Stimulated activated CD4-positive, alpha-beta T cell treated with anti-CD3 and anti-CD28 coated beads, Interleukin-2, amount 100 ng/mL, for 4 hours (primary cell): ENCODE data around the gene AP3S2.
"Not testable (repeated sequence)": the region's sequence is repeated elsewhere in the genome, so short reads cannot be mapped to it uniquely, and the experiment has no call there.

Experiments used
- DNase-seq: peaks from one replicate; pipeline ENCODE4 v3.0.0-alpha.2; 2020; ENCODE audit warnings: low read depth

AP3S2 gene

DNA sequence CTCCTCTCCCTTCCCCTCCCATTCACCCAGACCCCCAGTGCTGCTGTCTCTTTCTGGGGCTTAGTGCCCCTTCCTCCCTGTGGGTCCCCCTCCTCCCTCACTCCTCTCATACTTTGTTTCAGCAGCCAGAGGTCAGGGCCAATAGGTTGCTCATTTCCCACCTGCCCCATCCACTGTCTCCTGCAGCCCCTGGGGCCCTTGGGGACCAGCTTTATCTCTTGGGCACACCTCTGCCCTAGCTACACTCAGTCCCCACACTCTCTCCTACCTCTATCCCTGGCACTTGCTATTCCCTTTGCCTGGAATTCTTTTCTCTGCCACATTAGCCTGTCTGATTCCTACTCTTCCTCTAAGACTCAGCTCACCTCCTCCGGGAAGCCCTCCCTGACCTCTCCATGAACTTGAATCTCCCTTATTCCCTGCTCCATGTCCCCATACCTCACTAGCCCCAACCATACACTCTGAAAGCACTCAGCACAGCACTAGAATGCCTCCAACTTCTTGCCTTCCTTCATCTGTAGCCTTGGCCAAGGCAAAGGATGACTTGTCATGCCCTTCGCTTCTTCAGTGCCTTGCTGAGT lies 93.8 kb downstream of the AP3S2 start:
- no peak for DNase-seq

DNA sequence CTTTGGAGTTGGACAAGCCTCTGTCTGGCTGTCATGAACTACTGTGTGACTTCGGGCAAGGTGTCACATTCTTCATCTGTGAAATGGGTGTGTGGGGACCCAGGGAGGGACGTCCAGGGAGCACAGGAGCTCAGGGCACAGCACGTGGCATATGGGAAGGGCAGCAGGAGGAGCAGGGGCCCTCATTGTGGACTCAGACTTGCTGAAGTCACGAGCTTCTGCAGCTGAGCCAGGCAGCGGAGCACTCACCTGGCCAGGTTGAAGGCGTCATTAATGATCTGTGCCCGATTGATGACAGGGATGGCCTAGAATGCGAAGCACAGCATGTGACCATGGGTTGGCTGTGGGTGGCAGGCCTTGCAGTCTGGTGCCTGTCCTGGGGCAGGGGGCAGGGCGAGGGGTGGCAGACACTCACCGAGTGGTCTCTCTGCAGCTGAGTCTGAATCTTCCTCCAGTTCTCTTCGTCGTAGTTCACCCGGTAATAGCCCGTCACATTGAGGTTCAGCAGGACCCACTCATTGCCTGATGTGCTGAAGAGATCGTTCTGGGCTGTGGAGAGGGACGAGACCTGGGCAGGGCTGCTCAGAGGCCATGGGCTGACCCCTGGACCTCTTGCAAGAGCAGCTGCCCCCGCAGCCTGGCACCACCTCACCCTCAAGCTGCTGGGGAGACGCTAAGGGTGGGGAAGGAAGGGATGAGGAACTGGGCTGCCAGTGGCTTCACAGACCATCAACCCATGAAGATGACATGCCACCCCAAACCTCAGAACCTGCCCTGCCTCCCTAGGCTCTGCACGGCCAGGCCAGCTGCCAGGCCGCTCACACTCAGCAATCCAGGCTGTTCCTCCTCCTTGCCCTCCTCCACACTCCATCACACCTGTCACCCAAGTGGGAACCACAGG lies 94.5 kb downstream of the AP3S2 start:
- DNase-seq, result no peak

DNA sequence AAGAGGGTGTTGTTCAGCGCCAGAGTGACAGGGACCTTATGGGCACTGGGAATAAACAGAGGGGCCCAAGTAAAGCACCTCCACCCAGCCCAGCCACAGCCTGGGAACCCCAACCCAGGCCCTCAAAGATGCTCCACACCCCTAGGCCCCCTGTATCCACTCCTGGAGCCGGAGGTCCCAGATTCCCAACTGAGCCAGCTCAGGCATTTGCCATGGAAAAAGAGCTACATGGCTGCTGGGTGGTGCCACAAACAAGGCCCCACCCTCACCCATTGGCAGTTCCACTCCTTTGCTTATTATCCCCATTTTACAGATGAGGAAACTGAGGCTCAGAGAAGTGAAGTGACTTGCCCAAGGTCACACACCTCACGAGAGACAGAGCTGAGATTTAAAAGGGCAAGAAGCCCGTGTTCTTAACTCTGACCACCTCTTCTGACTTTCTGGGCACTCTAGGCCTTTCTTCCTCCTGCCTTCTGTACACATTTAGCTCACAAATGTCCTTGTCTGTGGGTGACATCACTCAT lies 96.1 kb downstream of the AP3S2 start:
- DNase-seq, result no peak

DNA sequence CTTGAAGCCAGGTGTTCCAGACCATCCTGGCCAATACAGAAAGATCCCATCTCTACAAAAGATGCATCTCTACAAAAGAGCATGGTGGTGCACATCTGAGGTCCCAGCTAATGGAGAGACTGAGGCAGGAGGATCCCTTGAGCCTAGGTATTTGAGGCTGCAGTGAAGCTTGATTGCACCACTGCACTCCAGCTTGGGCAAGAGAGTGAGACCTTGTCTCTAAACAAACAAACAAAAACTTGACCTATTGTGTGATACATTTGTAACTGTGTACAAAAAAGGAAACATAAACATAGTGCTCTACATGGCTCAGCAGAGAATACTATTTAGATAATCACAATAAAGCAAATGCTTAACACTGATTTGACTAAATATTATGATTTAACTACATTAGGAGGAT lies 97.8 kb downstream of the AP3S2 start:
- no peak for DNase-seq

DNA sequence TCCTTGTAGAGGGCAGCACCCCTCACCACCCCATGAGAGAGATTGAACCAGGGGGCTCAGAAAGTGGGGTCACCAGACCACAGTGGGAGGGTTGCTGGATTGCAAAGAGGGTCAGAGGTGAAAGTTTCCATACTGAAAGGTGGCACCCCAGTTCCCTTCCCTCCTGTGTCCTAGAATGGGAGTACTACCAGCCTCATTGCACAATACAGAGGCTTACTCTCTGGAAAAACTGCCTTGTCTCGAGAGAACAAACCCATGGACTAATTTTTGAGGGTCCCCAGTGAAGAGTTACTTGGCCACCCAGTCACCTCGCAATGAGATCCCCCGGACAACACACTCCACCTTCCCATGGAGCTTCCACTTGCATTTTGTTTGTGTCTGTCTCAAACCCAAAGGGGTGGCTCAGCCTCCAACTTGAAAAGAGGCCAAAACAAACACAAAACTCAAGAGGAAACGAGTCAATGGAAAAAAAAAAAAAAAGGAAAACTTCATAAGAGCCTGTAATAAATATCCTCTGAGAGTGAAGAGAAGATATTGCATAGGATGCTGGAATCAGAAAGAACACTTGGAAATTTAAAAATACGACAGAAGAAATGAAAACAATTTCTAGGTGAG lies 99.1 kb downstream of the AP3S2 start:
- no peak for DNase-seq

DNA sequence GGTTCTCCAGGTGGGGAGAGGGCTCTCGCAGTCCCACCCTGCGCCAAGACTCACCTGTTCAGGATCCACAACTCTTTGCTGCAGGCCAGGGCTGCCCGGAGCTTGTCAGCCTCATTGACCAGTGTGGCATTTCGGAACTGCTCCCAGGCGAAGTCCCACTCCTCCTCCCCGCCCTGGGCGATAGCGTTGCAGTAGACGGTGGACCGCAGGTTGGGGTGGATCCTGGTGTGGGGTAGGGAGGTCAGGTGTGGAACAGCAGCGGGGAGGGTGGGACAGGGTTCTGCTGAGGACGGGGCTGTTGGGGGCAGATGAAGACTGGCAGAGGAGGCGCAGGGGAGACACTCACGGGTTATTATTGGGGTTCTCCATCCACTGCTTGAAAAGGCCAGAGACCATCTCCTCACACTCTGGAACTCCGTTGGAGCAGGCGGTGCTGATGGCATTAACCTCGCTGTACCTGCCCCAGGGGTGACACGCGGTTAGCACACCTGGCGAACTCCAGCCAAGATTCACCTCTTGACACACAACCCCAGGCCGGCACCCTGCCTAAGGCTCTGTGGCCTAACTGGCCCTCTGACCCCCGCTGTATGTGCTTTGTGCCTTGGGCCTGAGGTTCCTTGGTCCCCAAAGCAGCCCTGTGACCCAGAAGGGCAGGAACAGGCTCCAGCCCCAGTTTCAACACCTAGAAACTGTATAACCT lies 101.5 kb downstream of the AP3S2 start:
- no peak for DNase-seq

DNA sequence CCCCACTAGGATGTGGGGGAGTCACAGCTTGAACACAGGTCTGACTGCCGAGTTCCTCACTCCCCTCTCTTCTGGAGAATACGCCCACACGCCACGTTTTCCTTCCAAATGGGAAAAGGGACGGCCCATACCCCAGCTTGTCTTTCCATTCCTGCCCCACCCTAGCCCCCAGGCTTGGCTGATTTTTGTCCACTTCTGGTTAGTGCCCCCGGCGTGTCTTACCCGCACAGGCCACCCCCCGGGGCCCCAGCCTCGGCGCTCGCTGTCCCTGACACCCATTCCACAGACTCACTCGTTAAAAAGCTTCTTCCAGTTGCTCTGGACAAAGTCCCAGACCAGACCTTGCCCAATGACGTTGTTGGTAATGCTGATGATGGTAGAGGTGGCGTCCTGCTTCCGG lies 103.1 kb downstream of the AP3S2 start:
- no peak for DNase-seq

DNA sequence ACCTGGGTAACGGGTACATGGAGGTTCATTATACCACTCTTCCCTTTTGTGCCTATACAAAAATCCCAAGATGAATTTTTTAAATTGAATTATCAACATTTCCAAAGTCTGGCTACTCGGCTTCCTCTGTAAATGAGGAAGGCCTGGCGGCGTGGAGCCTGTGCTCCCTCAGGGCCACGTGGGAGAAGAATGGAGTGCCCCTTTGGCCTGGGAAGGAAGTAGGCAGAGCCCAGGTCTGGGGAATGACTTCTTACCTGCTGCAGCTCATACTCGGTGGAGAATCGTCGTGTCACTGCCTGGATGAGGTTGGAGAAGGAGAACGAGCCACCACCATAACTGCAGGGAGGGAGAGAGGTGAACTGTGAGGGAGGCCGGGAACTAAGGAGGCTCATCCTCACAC lies 103.6 kb downstream of the AP3S2 start:
- no peak for DNase-seq

DNA sequence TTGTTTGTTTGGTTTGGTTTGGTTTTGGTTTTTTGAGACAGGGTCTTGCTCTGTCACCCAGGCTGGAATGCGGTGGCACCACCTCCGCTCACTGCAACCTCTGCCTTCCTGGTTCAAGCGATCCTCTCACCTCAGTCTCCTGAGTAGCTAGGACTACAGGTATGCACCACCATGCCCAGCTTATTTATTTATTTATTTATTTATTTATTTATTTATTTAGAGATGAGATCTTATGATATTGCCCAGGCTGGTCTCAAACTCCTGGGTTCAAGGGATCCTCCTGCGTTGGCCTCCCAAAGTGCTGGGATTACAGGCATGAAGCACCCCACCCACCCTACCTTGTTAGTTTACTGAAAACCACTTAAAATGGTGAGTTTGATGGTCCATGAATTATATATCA lies 105.2 kb downstream of the AP3S2 start:
- DNase-seq, result not testable (repeated sequence)

DNA sequence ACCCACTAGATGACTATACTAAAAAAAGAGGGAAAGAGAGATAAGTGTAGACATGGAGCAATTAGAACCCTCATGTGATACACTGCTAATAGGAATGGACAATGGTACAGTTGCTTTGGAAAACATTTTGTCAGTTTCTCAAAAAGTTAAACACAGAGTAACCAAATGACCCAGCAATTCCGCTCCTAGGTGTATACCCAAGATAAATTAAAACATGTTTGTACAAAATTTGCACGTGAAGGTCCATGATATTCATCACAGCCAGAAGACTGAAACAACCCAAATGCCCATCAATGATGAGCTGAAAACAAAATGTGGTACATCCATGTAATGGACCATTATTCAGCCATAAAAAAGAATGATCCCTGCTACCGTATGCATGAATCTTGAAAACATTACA lies 105.8 kb downstream of the AP3S2 start:
- no peak for DNase-seq

DNA sequence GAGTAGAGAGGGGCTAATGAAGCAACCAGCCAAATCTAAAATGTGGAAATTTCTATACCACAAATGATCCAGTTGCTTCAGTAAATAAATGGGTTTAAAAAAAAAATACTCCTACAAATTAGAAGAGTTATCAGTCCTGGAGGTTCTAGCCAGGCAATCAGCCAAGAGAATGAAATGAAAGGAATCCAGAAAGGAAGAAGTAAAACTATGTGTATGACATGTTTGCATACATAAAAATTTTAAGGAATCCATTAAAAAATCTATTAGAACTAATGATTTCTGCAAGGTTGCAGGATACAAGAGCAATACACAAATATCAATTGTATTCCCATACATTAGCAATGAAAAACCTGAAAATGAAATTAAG lies 108.0 kb downstream of the AP3S2 start:
- no peak for DNase-seq

DNA sequence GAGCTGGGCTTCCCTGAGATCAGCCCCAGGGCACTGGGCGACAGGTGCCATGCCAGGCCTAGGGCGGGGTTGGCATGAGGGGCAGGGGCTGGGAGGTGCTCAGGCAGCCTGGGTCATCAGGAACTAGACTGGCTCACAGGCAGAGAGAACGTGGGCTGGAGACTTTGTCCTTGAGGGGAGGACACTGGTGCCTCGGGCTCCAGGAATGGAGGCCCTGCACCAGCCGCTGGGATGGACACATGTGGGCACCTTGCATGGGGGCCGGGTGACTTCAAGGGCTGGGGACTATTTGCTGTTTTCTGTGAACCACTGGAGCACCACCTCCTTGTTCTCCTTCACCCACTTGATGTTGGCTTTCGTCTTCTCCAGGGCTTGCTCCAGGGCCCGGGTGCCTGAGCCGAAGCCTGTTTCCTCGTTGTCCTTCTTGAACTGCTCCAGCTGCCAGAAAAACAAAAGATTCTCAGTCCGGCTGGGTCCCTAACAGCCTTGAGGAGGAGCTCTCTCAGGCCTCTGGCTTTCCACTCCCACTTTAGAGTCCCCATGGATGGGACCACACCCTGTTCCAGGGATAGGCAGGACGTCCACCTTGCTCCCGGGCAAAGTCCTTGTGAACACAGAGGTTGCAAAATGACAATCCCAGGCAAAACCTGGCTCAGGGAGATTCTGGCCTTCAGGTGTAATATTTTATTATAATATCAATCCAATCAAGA lies 108.6 kb downstream of the AP3S2 start:
- DNase-seq, result no peak

DNA sequence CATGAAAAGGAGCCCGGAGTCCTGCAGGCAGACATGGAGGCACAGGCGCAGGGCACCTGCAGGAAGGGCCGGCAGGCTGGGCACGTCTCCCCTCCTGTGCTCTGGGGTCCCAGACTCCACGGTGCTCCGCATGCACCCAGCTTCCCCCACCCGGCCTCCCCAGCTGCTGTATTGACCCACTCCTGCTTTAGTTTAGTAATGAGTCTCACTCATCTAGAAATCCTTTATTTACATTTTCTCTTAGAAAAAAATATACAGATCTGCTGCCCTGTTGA lies 109.2 kb downstream of the AP3S2 start:
- DNase-seq, result no peak

DNA sequence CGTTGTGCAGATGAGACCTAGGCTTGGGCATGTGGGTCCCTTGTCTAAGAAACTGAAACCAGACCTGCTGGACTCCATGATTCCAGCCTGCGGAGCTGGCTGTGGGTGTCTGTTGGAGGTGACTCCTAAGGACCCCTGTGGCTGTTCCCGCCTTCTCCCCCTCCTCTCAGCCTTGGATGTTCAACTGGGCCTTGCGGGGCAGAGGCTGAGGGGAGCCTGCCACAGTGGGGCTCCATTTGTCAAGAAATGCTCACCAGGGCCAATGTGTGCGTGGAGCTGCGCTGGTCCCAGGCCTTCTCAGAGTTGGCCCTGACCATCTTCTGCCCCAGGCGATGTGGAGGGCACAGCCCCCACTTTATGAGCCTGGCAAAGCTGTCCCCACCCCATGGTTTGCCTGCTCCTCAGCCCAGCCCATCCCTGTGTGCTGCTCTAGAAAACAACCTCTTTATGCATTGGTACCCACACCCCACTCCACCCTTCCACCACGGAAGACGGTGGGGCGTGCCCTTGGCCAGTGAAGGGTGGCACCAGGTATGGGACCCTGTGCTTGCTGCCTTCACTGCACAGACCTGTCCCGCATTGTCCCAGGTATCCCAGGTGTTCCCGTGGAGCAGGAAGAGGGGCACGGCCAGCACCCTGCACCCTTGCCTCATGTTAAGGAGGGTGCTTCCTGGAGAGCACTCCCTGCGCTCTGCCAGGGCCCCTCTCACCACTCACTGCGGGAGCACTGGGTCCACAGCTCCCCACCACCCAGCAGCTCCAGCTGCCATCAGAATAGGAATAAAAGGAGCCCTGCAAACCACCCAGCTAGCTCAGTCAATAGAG lies 109.7 kb downstream of the AP3S2 start:
- DNase-seq, result no peak

DNA sequence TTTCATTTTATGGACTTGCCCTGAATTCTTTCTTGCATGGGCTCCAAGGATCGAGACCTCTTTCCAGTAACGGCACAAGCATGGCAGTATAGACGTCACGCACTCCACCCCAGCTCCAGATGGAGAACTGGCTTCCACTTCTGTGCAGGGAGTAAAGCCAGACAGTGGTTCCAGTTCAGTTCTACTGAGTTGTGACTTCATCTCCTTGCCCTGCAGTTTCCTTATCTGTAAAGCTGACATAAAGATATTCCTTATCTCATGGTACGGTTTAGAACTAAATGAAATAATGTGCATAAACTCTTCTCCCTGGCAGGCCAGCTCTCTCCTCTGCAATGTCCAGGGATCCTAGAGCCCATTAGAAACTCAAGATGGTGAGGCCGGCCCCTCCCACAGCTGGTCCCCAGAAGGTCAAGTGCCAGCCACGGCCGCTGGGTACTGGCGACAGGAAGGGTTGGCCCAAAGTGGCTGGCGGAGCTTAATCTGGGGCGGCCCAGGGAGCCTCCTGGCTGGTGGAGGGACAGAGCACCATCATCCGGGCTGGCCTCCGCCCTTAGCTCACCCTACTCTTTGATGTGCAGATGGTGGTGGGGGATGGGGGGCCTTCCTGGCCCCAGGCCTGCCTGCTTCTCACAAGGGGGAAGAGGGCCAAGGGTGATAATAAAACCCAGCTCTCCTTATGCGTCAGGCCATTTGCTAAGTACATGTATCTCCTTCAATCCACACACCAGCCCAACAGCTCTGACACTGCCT lies 110.5 kb downstream of the AP3S2 start:
- DNase-seq, result no peak

DNA sequence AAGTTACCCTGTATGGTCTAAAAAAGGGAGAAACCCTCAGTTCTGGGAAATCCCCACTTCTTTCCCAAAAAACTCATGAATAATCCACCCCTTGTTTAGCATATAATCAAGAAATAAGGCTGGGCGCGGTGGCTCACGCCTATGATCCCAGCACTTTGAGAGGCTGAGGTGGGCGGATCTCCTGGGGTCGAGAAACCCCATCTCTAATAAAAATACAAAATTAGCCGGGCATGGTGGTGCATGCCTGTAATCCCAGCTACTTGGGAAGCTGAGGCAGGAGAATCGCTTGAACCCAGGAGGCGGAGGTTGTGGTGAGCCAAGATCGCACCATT lies 111.2 kb downstream of the AP3S2 start:
- DNase-seq, result not testable (repeated sequence)

DNA sequence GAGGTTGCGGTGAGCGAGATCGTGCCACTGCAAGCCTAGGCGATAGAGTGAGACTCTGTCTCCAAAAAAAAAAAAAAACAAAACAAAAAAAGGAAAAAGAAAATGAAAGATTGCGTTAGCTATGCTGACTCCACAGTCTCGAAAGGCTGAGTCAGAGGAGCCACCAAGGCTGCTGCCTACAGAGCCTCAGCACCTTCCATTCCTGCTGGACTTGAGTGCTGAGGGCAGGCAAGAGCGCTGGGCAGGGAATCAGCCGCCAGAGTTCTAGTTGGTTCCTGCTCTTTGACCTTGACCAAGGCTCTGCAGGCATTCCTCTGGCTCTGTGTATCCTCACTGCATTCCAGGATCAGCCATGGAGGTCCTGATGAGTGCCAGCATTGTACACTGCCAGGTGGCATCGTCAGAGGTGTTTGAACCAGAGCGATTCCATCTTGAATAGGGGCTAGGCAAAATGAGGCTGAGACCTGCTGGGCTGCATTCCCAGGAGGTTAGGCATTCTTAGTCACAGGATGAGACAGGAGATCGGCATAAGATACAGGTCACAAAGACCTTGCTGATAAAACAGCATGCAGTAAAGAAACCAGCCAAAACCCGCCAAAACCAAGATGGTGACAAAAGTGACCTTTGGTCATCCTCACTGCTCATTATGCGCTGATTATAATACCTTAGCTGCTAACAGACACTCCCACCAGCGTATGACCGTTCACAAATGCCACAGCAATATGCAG lies 111.7 kb downstream of the AP3S2 start:
- DNase-seq, result no peak

DNA sequence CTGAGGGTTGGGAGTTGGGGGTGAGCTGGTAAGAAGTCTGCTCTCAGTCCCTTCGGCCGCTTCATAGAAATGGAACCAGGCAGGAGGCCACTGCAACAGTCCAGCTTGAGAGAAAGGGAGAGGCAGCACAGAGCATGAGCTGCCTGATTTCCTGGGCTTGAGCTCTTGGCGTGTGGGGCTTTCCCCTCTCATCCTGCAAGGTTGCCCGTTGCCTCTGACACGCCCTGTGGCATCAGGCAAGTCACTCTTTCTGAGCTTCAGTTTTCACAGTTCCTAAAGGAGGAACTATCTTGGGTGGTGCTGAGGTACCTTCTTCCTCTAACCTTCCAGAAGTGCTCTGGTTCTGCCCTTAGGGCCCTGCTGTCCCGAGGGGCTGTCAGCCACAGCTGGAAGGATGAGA lies 112.7 kb downstream of the AP3S2 start:
- DNase-seq, result no peak

DNA sequence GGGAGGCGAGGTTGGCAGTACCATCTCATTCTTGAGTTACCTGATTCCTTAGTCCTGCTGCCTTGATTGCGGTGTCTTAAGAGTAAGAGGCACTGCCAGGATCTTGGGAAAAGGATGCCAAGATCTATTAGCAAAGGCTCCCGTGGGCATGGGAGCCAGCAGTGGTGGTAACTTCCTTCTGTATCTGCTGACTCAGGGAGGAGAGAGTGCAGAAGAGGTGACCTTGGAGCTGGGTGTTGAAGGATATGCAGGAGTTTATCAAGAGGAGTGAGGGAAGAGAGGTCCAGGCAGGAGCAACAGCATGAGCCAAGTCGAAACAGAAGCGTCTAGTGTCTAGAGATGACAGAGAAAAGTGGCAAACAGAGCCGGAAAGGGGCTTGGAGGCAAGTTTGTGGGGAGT lies 113.2 kb downstream of the AP3S2 start:
- DNase-seq, result no peak
